Vagina (tissue), 2 donors: ENCODE results near the gene LRMDA. TPM values are rescaled to one million over a fixed set of nuclear protein-coding genes. Genes with fewer than 3 reads are reported as not detected.

Experiments
- DNase-seq, 2 donors: peaks; one replicate each; pipeline ENCODE4 v3.0.0-alpha.2; 2017; ENCODE audit errors: extremely low spot score in 2 of 2
- H3K27ac ChIP-seq: fragments of 200-600 bp; sonication (generic); one replicate; pipeline ENCODE4 v1.5.1; 2019
- H3K27me3 ChIP-seq: fragments of 200-600 bp; sonication (generic); one replicate; pipeline ENCODE4 v1.5.1; 2019
- H3K36me3 ChIP-seq, 2 donors: fragments of 200-600 bp; sonication (generic); one replicate each; pipeline ENCODE4 v1.5.1; 2017 to 2019
- H3K4me1 ChIP-seq: fragments of 200-600 bp; sonication (generic); one replicate; pipeline ENCODE4 v1.5.1; 2019
- H3K4me3 ChIP-seq, 2 donors: fragments of 200-600 bp; sonication (generic); 1 replicate in 1 of 2; 2 replicates in 1 of 2; pipeline ENCODE4 v1.5.1; 2016 to 2019
- H3K9me3 ChIP-seq: fragments of 200-600 bp; sonication (generic); one replicate; pipeline ENCODE4 v1.5.1; 2019
- POLR2A ChIP-seq, 2 donors: fragments of 450-650 bp; IDR thresholded peaks; one replicate each; pipeline ENCODE4 v1.6.1; 2017; ENCODE audit warnings: antibody characterized with exemption in 2 of 2, mild to moderate bottlenecking in 2 of 2, moderate library complexity in 2 of 2
- POLR2AphosphoS5 ChIP-seq, 2 donors: sonication (generic); formaldehyde crosslinking; IDR thresholded peaks; one replicate each; pipeline ENCODE4 v1.9.0; 2017; ENCODE audit warnings: antibody characterized with exemption in 2 of 2, mild to moderate bottlenecking in 2 of 2, low read depth in 1 of 2; ENCODE audit not compliant: insufficient read depth in 1 of 2
- intact Hi-C: fragments of 100-400 bp; cut with DNase I; formaldehyde crosslinking; loops from one replicate; pipeline ENCODE4 v1.15.1; 2023
- total RNA-seq: library from RNA; depleted of rRNA; stranded (reverse); fragments of >200 nt; gene quantifications from one replicate; pipeline ENCODE4 v1.2.3, GENCODE V29; 2016
- TF ChIP-seq, protein P1 (sequence below), 3 experiments: fragments of 450-650 bp in 2 of 3; fragments of 200-600 bp in 1 of 3; sonication (generic) in 1 of 3; IDR thresholded peaks; one replicate each; pipeline ENCODE4 v1.5.1; 2017 to 2019; ENCODE audit warnings: antibody characterized with exemption in 3 of 3, mild to moderate bottlenecking in 2 of 3, moderate library complexity in 2 of 3

LRMDA gene
- total RNA-seq, 1 donor from 2014 or later = 22.6 TPM

DNA sequence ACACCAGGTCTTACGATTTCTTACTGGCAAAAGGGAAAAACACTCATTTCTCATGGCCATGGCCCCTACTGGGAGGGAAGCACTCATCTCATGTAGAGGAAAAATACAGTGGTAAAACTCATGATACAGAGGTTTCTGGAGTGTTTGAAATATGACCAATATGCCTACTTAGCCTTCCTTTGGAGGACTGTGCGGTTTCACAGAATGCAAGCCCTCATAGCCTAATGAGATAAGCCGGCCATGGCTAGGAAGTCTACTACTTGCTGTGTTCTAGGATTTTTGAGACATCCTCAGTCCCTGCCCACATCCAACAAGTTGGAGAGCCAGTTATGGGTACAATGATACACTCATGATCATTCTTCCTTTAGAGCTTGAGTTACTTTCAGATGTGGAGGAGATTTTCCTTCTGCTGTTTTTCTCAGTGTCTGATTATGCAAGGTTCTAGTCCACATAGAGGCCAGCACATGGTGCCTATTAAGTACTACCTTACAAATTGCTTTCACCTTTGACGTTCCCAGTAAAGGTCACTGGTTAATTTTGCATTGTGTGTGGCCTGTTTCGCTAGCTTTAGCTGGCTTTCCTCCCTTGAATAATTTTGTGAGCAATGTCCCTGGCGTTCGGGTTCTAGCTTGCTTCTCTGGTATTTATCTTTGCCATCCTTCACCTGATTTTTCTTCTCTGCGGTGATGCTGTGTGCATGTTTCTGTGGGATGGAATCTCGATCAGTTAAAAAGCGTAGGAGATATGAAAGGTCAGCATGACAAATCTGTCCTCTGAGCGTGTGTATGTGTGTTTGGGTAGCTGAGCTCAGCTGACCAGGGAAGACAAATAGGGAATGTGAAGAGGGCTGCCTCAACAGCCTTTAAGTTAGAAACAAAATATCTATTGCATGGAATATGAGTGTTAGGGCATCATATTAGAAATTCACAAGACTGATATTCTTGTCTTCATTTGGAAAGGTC, 295.4 kb downstream of the LRMDA start:
- no peaks in the 10 kb centered on the region for H3K9me3 ChIP-seq
- no peak for DNase-seq
- H3K4me3 ChIP-seq = no peak overlapping the region
- no peaks in the 10 kb centered on the region for H3K4me1 ChIP-seq
- H3K36me3 ChIP-seq = no peaks in the 10 kb centered on the region
- no peaks in the 10 kb centered on the region for H3K27me3 ChIP-seq
- H3K27ac ChIP-seq = no peak overlapping the region
- intact Hi-C loops = no loop called here
- TF ChIP-seq, protein P1, sequence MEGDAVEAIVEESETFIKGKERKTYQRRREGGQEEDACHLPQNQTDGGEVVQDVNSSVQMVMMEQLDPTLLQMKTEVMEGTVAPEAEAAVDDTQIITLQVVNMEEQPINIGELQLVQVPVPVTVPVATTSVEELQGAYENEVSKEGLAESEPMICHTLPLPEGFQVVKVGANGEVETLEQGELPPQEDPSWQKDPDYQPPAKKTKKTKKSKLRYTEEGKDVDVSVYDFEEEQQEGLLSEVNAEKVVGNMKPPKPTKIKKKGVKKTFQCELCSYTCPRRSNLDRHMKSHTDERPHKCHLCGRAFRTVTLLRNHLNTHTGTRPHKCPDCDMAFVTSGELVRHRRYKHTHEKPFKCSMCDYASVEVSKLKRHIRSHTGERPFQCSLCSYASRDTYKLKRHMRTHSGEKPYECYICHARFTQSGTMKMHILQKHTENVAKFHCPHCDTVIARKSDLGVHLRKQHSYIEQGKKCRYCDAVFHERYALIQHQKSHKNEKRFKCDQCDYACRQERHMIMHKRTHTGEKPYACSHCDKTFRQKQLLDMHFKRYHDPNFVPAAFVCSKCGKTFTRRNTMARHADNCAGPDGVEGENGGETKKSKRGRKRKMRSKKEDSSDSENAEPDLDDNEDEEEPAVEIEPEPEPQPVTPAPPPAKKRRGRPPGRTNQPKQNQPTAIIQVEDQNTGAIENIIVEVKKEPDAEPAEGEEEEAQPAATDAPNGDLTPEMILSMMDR (IDR thresholded peaks at IDR 0.05) = no peak
- TF ChIP-seq POLR2AphosphoS5 (IDR thresholded peaks at IDR 0.05; ENCODE audit: insufficient read depth in 1 of 2, low read depth in 1 of 2) (no peak), POLR2A (IDR thresholded peaks at IDR 0.05) (no peak)

DNA sequence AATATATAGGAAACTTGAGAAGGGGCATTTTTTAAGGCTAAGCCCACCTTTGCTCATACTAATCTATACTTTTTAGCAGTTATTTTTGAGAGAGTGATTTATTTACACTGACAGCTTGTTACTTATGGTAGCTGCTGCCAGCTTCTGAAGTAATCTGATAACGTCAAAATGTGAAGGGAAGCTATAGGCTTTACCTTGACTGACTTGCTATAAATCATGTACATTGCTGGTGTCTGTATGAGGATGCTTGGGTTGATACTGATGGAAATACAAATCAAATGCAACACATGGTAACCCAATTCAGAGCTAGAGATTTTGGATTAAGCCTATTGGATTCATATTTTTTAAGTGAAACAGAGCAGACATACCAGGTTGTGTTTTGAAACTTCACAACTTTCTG, 299.4 kb downstream of the LRMDA start:
- Histone ChIP-seq H3K4me3 (no peak overlapping the region), H3K4me1 (no peaks in the 10 kb centered on the region), H3K9me3 (no peaks in the 10 kb centered on the region), H3K27me3 (no peaks in the 10 kb centered on the region), H3K27ac (no peak overlapping the region), H3K36me3 (no peaks in the 10 kb centered on the region)
- intact Hi-C loops = no loop called here
- DNase-seq = no peak
- TF ChIP-seq POLR2A (IDR thresholded peaks at IDR 0.05) (no peak), POLR2AphosphoS5 (IDR thresholded peaks at IDR 0.05; ENCODE audit: insufficient read depth in 1 of 2, low read depth in 1 of 2) (no peak)
- TF ChIP-seq, protein P1 (IDR thresholded peaks at IDR 0.05) = no peak

DNA sequence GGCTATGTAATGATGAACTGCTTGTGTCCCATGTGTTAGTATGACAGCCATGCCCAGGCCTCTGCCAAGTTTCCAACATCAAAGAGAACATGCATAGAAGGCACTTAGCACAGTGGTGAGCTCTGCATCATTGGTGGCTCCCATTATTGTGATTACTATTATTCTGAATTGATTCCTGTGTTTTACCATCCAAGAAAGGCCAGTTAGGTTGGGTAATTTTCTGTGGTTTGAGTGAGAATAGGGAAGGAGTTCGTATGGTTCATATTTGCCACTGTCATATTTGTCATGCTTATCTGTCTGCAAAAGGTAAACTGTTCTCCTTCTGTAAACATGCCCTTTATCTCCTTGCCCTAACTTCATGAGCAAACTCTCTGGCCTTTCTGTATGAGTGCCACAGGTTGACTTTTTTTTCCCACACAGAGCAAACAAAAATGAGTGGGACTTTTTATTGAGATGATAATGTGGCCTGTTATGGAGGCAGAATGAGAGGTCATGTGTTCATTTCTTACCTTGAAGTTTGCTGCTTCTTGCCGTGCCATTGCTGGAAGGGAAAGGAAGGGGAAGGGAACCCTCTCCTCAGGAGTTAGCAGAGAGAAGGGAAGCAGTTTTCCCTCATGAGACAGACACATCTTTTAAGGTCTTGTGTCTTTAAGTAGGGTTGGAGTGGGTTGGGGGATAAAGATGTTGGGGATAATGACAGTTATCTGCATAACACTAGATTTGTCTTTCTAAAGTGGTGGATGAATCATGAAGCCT, 301.9 kb downstream of the LRMDA start:
- H3K27me3 ChIP-seq = no peaks in the 10 kb centered on the region
- TF ChIP-seq POLR2AphosphoS5 (IDR thresholded peaks at IDR 0.05; ENCODE audit: insufficient read depth in 1 of 2, low read depth in 1 of 2) (no peak), POLR2A (IDR thresholded peaks at IDR 0.05) (no peak)
- TF ChIP-seq, protein P1 (IDR thresholded peaks at IDR 0.05) = no peak
- H3K4me3 ChIP-seq = no peak overlapping the region
- intact Hi-C loops = no loop called here
- H3K9me3 ChIP-seq = no peaks in the 10 kb centered on the region
- H3K4me1 ChIP-seq = no peaks in the 10 kb centered on the region
- no peak for DNase-seq
- H3K27ac ChIP-seq = no peak overlapping the region
- no peaks in the 10 kb centered on the region for H3K36me3 ChIP-seq

DNA sequence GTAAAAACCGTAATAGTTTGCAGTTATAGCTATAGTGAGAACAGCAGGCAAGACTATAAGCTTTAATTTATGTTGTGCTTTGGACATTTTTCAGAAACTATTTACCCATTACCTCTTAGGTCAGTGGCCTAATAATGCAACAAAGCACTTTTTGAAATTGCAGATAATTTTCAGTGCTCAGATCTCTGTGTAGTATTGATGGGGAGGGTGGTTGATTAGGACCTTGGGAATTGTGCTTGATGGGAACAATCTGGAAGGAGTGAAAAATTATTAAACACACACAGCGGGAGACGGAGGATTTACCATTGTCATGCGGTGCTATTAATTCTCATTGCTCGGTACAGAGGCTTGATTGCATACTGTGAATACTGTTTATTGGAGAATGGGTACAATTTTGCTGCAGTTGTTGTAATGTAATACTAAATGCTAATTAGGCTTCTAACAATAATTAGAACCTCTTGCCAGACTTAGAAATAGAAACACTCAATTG, 304.8 kb downstream of the LRMDA start:
- no peak for TF ChIP-seq POLR2AphosphoS5 (IDR thresholded peaks at IDR 0.05; ENCODE audit: insufficient read depth in 1 of 2, low read depth in 1 of 2)
- no peak for TF ChIP-seq POLR2A (IDR thresholded peaks at IDR 0.05)
- TF ChIP-seq, protein P1 (IDR thresholded peaks at IDR 0.05) = no peak
- Histone ChIP-seq H3K9me3 (no peaks in the 10 kb centered on the region), H3K4me1 (no peaks in the 10 kb centered on the region), H3K36me3 (no peaks in the 10 kb centered on the region), H3K27ac (no peak overlapping the region), H3K4me3 (no peak overlapping the region), H3K27me3 (no peaks in the 10 kb centered on the region)
- intact Hi-C loops = no loop called here
- DNase-seq = no peak
